ENCODE data around the gene SKOR1.

Gene SKOR1

GRCh38 chr15:67824976-67825880 lies at the start of gene SKOR1:
SKOR1 (plus strand) TSS chr15:67825509; CDS start chr15:67825603, 94 bp downstream.
- DNase-seq (ENCODE audit: low read depth), result no peak

- no peak for DNase-seq (ENCODE audit: low read depth)
Observed at GRCh38 chr15:67775998-67776397, 49.3 kb upstream of the SKOR1 start.

GRCh38 chr15:67776600-67776999 lies 48.7 kb upstream of the SKOR1 start:
- DNase-seq (ENCODE audit: low read depth), result no peak

GRCh38 chr15:67777071-67777470 lies 48.2 kb upstream of the SKOR1 start:
- no peak for DNase-seq (ENCODE audit: low read depth)

- DNase-seq (ENCODE audit: low read depth), result no peak
Observed at GRCh38 chr15:67777773-67778172, 47.5 kb upstream of the SKOR1 start.

- DNase-seq (ENCODE audit: low read depth), result no peak
Observed at GRCh38 chr15:67778968-67779548, 46.3 kb upstream of the SKOR1 start.

- no peak for DNase-seq (ENCODE audit: low read depth)
Observed at GRCh38 chr15:67779549-67780111, 45.7 kb upstream of the SKOR1 start.

- DNase-seq (ENCODE audit: low read depth), result no peak
Observed at GRCh38 chr15:67781061-67781460, 44.2 kb upstream of the SKOR1 start.

- no peak for DNase-seq (ENCODE audit: low read depth)
Observed at GRCh38 chr15:67781907-67782690, 43.2 kb upstream of the SKOR1 start.

- no peak for DNase-seq (ENCODE audit: low read depth)
Observed at GRCh38 chr15:67782691-67782991, 42.7 kb upstream of the SKOR1 start.

GRCh38 chr15:67783303-67783702 lies 42.0 kb upstream of the SKOR1 start:
- DNase-seq (ENCODE audit: low read depth), result peak; percentile 6

- DNase-seq (ENCODE audit: low read depth), result no peak
Observed at GRCh38 chr15:67784090-67784781, 41.1 kb upstream of the SKOR1 start.

GRCh38 chr15:67784856-67785430 lies 40.4 kb upstream of the SKOR1 start:
- DNase-seq (ENCODE audit: low read depth), result no peak

- no peak for DNase-seq (ENCODE audit: low read depth)
Observed at GRCh38 chr15:67785431-67785830, 39.9 kb upstream of the SKOR1 start.

- DNase-seq (ENCODE audit: low read depth), result no peak
Observed at GRCh38 chr15:67786646-67787045, 38.7 kb upstream of the SKOR1 start.

GRCh38 chr15:67788986-67789385 lies 36.3 kb upstream of the SKOR1 start:
- DNase-seq (ENCODE audit: low read depth), result no peak

- no peak for DNase-seq (ENCODE audit: low read depth)
Observed at GRCh38 chr15:67790610-67791319, 34.5 kb upstream of the SKOR1 start.

GRCh38 chr15:67792250-67792942 lies 32.9 kb upstream of the SKOR1 start:
- no peak for DNase-seq (ENCODE audit: low read depth)

GRCh38 chr15:67794832-67795574 lies 30.3 kb upstream of the SKOR1 start:
- DNase-seq (ENCODE audit: low read depth), result no peak
